Right lobe of liver (tissue), 6 donors: ENCODE measurements around the gene BORCS5. TPM values are rescaled to one million over a fixed set of nuclear protein-coding genes. Genes with fewer than 3 reads are reported as not detected.
A peak's percentile ranks its signal among the peaks of the same experiment; 100 is the strongest.
"Not testable (repeated sequence)": the region's sequence is repeated elsewhere in the genome, so short reads cannot be mapped to it uniquely, and the experiment has no call there.

Source experiments
- ATAC-seq, 4 donors: fragments of 200-7000 bp; cut with Tn5 transposase; one replicate each; pipeline ENCODE4 v1.9.1; 2020; ENCODE audit warnings: mild to moderate bottlenecking in 4 of 4, moderate library complexity in 4 of 4
- DNase-seq, 3 donors: peaks; one replicate each; pipeline ENCODE4 v3.0.0-alpha.2; 2020
- H3K27ac ChIP-seq, 3 donors: fragments of 200-600 bp; one replicate each; pipeline ENCODE4 v1.8.0; 2022
- H3K27me3 ChIP-seq, 2 donors: fragments of 200-600 bp; one replicate each; pipeline ENCODE4 v1.8.0; 2022
- H3K36me3 ChIP-seq, 4 donors: fragments of 200-600 bp; sonication (generic) in 1 of 4; one replicate each; pipeline versions ENCODE4 v1.5.1 to v1.8.0; 2017 to 2022; ENCODE audit warnings: control low read depth in 1 of 4
- H3K4me1 ChIP-seq, 4 donors: fragments of 200-600 bp; sonication (generic) in 1 of 4; one replicate each; pipeline versions ENCODE4 v1.5.1 to v1.8.0; 2017 to 2022; ENCODE audit warnings: control low read depth in 1 of 4
- H3K4me3 ChIP-seq, 3 donors: fragments of 200-600 bp; one replicate each; pipeline ENCODE4 v1.8.0; 2022
- H3K9me3 ChIP-seq, 4 donors: fragments of 200-600 bp; sonication (generic) in 1 of 4; one replicate each; pipeline versions ENCODE4 v1.5.1 to v1.8.0; 2017 to 2022; ENCODE audit warnings: control low read depth in 1 of 4
- POLR2A ChIP-seq: fragments of 450-650 bp; IDR thresholded peaks from one replicate; pipeline ENCODE4 v1.6.1; 2017; ENCODE audit warnings: antibody characterized with exemption, mild to moderate bottlenecking
- WGBS: methylation state at CpG from one replicate; pipeline ENCODE4 v1.1.6; 2018; ENCODE audit warnings: low coverage, low lambda C conversion rate; ENCODE audit not compliant: insufficient coverage; ENCODE audit errors: missing lambda C conversion rate; 5-methylcytosine and 5-hydroxymethylcytosine counted together
- intact Hi-C, 2 donors: fragments of 100-400 bp; cut with DNase I; formaldehyde crosslinking; loops; one replicate each; pipeline versions ENCODE4 v1.11.2 to v1.14.1; 2022
- total RNA-seq, 6 experiments: library from RNA; depleted of rRNA in 2 of 6; stranded (reverse); fragments of >200 nt in 2 of 6; fragmentation: NEBNext Ultra II Directional in 3 of 6; extraction: Animal tissue kit (Norgen Biotek cat#: 25700) in 3 of 6; gene quantifications; one replicate each; pipeline versions ENCODE4 v1.1.0 to v1.2.4, GENCODE V29; 2016 to 2023
- TF ChIP-seq, protein P1 (sequence below), 4 donors: fragments of 200-600 bp in 3 of 4; fragments of 450-650 bp in 1 of 4; IDR thresholded peaks; one replicate each; pipeline versions ENCODE4 v1.5.1 to v1.8.0; 2016 to 2022; ENCODE audit warnings: antibody characterized with exemption in 4 of 4, mild to moderate bottlenecking in 2 of 4
- donor health status: DM: no; HTN: yes; CAD: no.
- donor health status: DM: no; HTN: no; CAD: no.
- donor health status: DM: no; HTN: no; CAD: no.
- donor health status: DM: no; HTN: yes; CAD: no.
- donor health status: DM: no; HTN: yes; CAD: no.

The BORCS5 gene
- total RNA-seq, 6 experiments from 2014 or later, result 6.0 to 11.1 (median 8.0) TPM

- no peak for DNase-seq
- WGBS, result 40% methylated on average over 3 of the region's 3 CpGs
- Histone ChIP-seq H3K27me3 (no peaks in the 10 kb centered on the region), H3K36me3 (no peaks in the 10 kb centered on the region), H3K4me3 (peak overlapping the region in 1 of 3 donors; percentile 68), H3K27ac (peak overlapping the region; percentile 6 to 83 (median 41)), H3K9me3 (no peaks in the 10 kb centered on the region), H3K4me1 (peaks cover 0 to 12% (median 3%) of the 10 kb centered on the region in 4 donors)
- ATAC-seq, result peak; percentile 39 to 65 (median 48)
- intact Hi-C loops, result no loop called here
- TF ChIP-seq POLR2A, result no peak
- TF ChIP-seq, protein P1, sequence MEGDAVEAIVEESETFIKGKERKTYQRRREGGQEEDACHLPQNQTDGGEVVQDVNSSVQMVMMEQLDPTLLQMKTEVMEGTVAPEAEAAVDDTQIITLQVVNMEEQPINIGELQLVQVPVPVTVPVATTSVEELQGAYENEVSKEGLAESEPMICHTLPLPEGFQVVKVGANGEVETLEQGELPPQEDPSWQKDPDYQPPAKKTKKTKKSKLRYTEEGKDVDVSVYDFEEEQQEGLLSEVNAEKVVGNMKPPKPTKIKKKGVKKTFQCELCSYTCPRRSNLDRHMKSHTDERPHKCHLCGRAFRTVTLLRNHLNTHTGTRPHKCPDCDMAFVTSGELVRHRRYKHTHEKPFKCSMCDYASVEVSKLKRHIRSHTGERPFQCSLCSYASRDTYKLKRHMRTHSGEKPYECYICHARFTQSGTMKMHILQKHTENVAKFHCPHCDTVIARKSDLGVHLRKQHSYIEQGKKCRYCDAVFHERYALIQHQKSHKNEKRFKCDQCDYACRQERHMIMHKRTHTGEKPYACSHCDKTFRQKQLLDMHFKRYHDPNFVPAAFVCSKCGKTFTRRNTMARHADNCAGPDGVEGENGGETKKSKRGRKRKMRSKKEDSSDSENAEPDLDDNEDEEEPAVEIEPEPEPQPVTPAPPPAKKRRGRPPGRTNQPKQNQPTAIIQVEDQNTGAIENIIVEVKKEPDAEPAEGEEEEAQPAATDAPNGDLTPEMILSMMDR (IDR thresholded peaks at IDR 0.05), result no peak
These were observed 5.9 kb upstream of the BORCS5 start for GRCh38 chr12:12350868-12351463.

GRCh38 chr12:12351468-12352185, 5.3 kb upstream of the BORCS5 start:
- H3K36me3 ChIP-seq, ATAC-seq, H3K9me3 ChIP-seq, H3K27me3 ChIP-seq, DNase-seq, H3K4me3 ChIP-seq, intact Hi-C loops: not testable (repeated sequence)
- peaks cover 0 to 12% (median 3%) of the 10 kb centered on the region in 4 donors for H3K4me1 ChIP-seq
- 81% methylated on average over 16 of the region's 19 CpGs for WGBS
- H3K27ac ChIP-seq, result peak overlapping the region in 1 of 3 donors; percentile 83

DNA sequence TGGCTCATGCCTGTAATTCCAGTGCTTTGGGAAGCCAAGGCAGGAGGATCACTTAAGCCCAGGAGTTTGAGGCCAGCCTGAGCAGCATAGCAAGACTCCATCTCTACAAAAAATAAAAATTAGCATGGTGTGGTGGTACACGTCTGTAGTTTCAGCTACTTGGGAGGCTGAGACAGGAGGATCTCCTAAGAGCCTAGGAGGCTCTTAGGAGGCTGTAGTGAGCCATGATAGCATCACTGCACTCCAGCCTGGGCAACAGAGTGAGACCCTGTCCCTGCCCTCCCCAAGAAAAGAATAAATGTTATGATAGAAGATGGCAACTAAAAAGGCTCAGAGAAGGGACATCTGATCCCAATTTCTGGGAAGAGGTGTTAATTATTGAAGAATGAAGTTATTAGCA, 3.6 kb upstream of the BORCS5 start:
- peaks cover 0 to 12% (median 8%) of the 10 kb centered on the region in 4 donors for H3K4me1 ChIP-seq
- no peaks in the 10 kb centered on the region for H3K9me3 ChIP-seq
- intact Hi-C loops, result no loop called here
- DNase-seq, result no peak
- H3K27me3 ChIP-seq, result no peaks in the 10 kb centered on the region
- no peak overlapping the region for H3K27ac ChIP-seq
- WGBS, result 88% methylated on average over 1 of the region's 1 CpG
- H3K4me3 ChIP-seq, result no peak overlapping the region
- H3K36me3 ChIP-seq, result no peaks in the 10 kb centered on the region
- no peak for TF ChIP-seq POLR2A
- TF ChIP-seq, protein P1 (IDR thresholded peaks at IDR 0.05), result no peak
- ATAC-seq, result no peak

GRCh38 chr12:12353807-12354206, 3.1 kb upstream of the BORCS5 start:
- no peak overlapping the region for H3K27ac ChIP-seq
- no peaks in the 10 kb centered on the region for H3K36me3 ChIP-seq
- no peaks in the 10 kb centered on the region for H3K9me3 ChIP-seq
- intact Hi-C loops, result no loop called here
- TF ChIP-seq, protein P1 (IDR thresholded peaks at IDR 0.05), result no peak
- TF ChIP-seq POLR2A, result no peak
- DNase-seq (no peak), ATAC-seq (no peak)
- WGBS, result 77% methylated on average over 5 of the region's 5 CpGs
- peaks cover 0 to 17% (median 9%) of the 10 kb centered on the region in 4 donors for H3K4me1 ChIP-seq
- no peak overlapping the region for H3K4me3 ChIP-seq
- H3K27me3 ChIP-seq, result no peaks in the 10 kb centered on the region

DNA sequence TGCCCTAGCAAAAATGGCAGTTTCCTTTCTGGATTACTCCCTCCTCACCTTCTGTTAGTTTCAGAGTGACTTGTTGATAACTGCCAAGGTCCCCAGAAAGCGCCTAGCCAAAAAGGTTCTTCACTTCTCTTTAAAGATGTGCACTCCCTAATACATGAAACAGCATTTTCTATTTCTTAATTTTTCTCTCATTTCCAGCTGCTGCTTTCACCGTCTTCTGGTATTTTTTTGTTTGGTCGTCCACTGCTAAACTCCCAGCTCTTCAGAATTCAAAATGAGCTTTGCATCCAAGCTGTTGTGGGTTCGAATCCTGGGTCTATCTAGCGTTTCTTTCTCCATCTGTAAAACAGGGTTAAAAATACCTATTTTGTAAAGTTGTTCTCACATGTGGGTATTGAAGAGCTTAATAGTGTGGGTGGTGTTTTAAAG, 397 bp upstream of the BORCS5 start:
- TF ChIP-seq POLR2A, result no peak
- TF ChIP-seq, protein P1 (IDR thresholded peaks at IDR 0.05), result no peak
- no peak for DNase-seq
- Histone ChIP-seq H3K4me1 (peaks cover 0 to 11% (median 3%) of the 10 kb centered on the region in 4 donors), H3K36me3 (no peaks in the 10 kb centered on the region), H3K4me3 (peak overlapping the region; percentile 79 to 95 (median 93)), H3K9me3 (no peaks in the 10 kb centered on the region), H3K27me3 (no peaks in the 10 kb centered on the region), H3K27ac (peak overlapping the region; percentile 98 to 100 (median 99))
- intact Hi-C loops, result no loop called here
- 25% methylated on average over 5 of the region's 5 CpGs for WGBS
- ATAC-seq, result no peak
